ENCODE results near the gene YES1.
"Not testable (repeated sequence)": the region's sequence is repeated elsewhere in the genome, so short reads cannot be mapped to it uniquely, and the experiment has no call there.

The YES1 gene

DNA sequence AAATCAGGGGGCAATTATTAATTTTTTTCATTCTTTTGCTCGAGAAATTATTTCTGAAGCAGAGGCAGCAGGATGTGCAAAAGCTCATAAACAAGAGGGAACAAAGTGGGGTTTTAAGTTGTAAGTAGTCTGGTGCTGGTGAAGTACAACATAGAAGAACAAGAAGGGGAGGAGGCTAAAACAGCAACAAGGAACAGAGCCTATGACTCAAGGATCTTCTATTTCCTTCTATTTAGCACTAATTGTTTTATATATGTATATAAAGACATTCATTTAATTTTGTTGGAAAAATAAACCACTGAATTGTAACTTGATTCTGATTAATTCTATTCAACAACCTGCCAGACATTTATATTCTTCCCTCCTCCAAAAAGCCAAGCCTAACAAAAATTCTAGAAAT is 35.0 kb downstream of the YES1 start:
- Histone ChIP-seq H3K4me3 (ENCODE audit: low read depth, low read length, poor library complexity, severe bottlenecking) (no peak overlapping the region), H3K9ac (ENCODE audit: low read length) (no peak overlapping the region), H3K4me2 (ENCODE audit: low read length) (no peak overlapping the region), H3K36me3 (ENCODE audit: insufficient read depth, low read length) (no peaks in the 10 kb centered on the region), H3F3A (ENCODE audit: insufficient read depth, low read length) (no peaks in the 10 kb centered on the region), H3K4me1 (ENCODE audit: insufficient read depth, low read length, severe bottlenecking) (no peaks in the 10 kb centered on the region), H3K27ac (ENCODE audit: low read depth, low read length, poor library complexity, severe bottlenecking) (no peak overlapping the region), H3K9me2 (ENCODE audit: low read depth, low read length) (no peaks in the 10 kb centered on the region), H2AFZ (ENCODE audit: low read length) (no peak overlapping the region), H4K20me1 (ENCODE audit: insufficient read depth, low read length) (no peaks in the 10 kb centered on the region), H3K27me3 (ENCODE audit: insufficient read depth, low read length) (no peaks in the 10 kb centered on the region), H3K9me3 (ENCODE audit: low read length) (no peaks in the 10 kb centered on the region), H3K79me2 (ENCODE audit: insufficient read depth, low read length) (no peaks in the 10 kb centered on the region)
- TF ChIP-seq EZH2 (IDR thresholded peaks at IDR 0.05; ENCODE audit: borderline replicate concordance, low read length), result no peak
- TF ChIP-seq, protein P1, sequence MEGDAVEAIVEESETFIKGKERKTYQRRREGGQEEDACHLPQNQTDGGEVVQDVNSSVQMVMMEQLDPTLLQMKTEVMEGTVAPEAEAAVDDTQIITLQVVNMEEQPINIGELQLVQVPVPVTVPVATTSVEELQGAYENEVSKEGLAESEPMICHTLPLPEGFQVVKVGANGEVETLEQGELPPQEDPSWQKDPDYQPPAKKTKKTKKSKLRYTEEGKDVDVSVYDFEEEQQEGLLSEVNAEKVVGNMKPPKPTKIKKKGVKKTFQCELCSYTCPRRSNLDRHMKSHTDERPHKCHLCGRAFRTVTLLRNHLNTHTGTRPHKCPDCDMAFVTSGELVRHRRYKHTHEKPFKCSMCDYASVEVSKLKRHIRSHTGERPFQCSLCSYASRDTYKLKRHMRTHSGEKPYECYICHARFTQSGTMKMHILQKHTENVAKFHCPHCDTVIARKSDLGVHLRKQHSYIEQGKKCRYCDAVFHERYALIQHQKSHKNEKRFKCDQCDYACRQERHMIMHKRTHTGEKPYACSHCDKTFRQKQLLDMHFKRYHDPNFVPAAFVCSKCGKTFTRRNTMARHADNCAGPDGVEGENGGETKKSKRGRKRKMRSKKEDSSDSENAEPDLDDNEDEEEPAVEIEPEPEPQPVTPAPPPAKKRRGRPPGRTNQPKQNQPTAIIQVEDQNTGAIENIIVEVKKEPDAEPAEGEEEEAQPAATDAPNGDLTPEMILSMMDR (IDR thresholded peaks at IDR 0.05; ENCODE audit: low read length), result no peak

DNA sequence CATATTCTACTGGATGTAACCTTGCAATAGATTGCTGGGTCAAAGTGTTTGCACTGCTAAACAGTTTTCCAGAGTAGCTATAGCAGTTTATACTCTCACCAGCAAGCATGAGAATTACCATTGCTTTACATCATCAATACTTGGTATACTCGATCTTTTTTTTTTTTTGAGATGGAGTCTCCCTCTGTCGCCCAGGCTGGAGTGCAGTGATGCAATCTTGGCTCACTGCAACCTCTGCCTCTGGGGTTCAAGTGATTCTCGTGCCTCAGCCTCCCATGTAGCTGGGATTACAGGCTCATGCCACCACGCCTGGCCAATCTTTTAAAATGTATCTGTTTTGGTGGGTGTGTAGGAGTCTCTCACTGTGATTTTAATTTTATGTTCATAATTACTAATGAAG is 36.0 kb downstream of the YES1 start:
- not testable (repeated sequence) for H3K36me3 ChIP-seq (ENCODE audit: insufficient read depth, low read length); H3K9me3 ChIP-seq (ENCODE audit: low read length); H3K4me3 ChIP-seq (ENCODE audit: low read depth, low read length, poor library complexity, severe bottlenecking); H3K9me2 ChIP-seq (ENCODE audit: low read depth, low read length); H3K4me1 ChIP-seq (ENCODE audit: insufficient read depth, low read length, severe bottlenecking); H3K27me3 ChIP-seq (ENCODE audit: insufficient read depth, low read length); H3K79me2 ChIP-seq (ENCODE audit: insufficient read depth, low read length); H3K27ac ChIP-seq (ENCODE audit: low read depth, low read length, poor library complexity, severe bottlenecking); H3K9ac ChIP-seq (ENCODE audit: low read length); H3K4me2 ChIP-seq (ENCODE audit: low read length); H3F3A ChIP-seq (ENCODE audit: insufficient read depth, low read length); H2AFZ ChIP-seq (ENCODE audit: low read length); H4K20me1 ChIP-seq (ENCODE audit: insufficient read depth, low read length)

DNA sequence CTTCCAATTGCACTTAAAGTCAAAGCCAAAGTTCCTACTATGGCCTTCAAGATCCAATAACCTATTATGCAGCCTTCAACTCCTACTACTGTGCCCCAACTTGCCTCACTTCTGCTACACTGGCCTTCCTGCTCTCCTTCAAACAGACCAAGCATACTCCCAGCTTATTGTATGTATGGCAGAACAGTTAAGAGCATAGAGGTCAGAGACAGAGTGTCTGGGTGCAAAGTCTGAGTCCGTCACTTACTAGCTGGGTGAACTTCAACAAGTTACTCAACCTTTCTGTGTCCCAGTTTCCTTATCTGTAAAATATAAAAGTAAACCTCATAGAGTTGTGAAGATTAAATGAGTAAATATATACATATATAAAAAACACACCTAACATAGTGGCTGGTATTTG is 37.2 kb downstream of the YES1 start:
- Histone ChIP-seq H2AFZ (ENCODE audit: low read length) (no peak overlapping the region), H3K79me2 (ENCODE audit: insufficient read depth, low read length) (no peaks in the 10 kb centered on the region), H3K4me1 (ENCODE audit: insufficient read depth, low read length, severe bottlenecking) (no peaks in the 10 kb centered on the region), H3K9ac (ENCODE audit: low read length) (no peak overlapping the region), H3K9me2 (ENCODE audit: low read depth, low read length) (no peaks in the 10 kb centered on the region), H3K9me3 (ENCODE audit: low read length) (no peaks in the 10 kb centered on the region), H3K27ac (ENCODE audit: low read depth, low read length, poor library complexity, severe bottlenecking) (no peak overlapping the region), H3F3A (ENCODE audit: insufficient read depth, low read length) (no peaks in the 10 kb centered on the region), H3K4me3 (ENCODE audit: low read depth, low read length, poor library complexity, severe bottlenecking) (no peak overlapping the region), H3K4me2 (ENCODE audit: low read length) (no peak overlapping the region), H3K36me3 (ENCODE audit: insufficient read depth, low read length) (no peaks in the 10 kb centered on the region), H4K20me1 (ENCODE audit: insufficient read depth, low read length) (no peaks in the 10 kb centered on the region), H3K27me3 (ENCODE audit: insufficient read depth, low read length) (no peaks in the 10 kb centered on the region)
- TF ChIP-seq EZH2 (IDR thresholded peaks at IDR 0.05; ENCODE audit: borderline replicate concordance, low read length), result no peak
- TF ChIP-seq, protein P1 (IDR thresholded peaks at IDR 0.05; ENCODE audit: low read length), result no peak

DNA sequence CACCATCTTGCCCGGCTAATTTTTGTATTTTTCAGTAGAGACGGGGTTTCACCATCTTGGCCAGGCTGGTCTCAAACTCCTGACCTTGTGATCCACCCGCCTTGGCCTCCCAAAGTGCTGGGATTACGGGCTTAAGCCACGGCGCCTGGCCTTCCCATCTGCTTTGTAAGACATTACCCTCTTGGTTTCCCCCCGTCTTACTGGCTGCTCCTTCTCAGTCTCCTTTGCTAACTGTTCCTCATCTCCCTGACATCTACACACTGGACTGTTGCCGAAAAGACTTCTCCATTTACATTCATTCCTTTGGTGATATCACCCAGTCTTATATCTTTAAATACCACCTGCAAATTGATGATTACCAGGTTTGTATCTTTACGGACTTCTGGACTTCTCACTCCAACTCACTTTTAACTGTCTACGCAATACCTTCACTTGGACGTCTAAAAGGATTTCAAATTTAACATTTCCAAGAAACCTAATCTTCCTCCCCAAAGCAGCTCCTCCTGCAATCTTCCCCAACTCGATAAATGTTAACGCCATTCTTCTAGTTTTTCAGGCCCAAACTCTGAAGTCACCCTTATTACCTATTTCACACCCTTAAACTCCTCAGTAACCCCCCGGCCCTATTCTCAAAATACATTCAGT is 37.9 kb downstream of the YES1 start:
- no peaks in the 10 kb centered on the region for H3K9me3 ChIP-seq (ENCODE audit: low read length)
- H3K79me2 ChIP-seq (ENCODE audit: insufficient read depth, low read length), result no peaks in the 10 kb centered on the region
- no peaks in the 10 kb centered on the region for H3K4me1 ChIP-seq (ENCODE audit: insufficient read depth, low read length, severe bottlenecking)

More for the DNA sequence above, 37.9 kb downstream of the YES1 start:
- no peak overlapping the region for H3K4me3 ChIP-seq (ENCODE audit: low read depth, low read length, poor library complexity, severe bottlenecking)
- H3K36me3 ChIP-seq (ENCODE audit: insufficient read depth, low read length), result no peaks in the 10 kb centered on the region
- H3K9ac ChIP-seq (ENCODE audit: low read length), result no peak overlapping the region
- no peaks in the 10 kb centered on the region for H3F3A ChIP-seq (ENCODE audit: insufficient read depth, low read length)
- H3K4me2 ChIP-seq (ENCODE audit: low read length), result no peak overlapping the region
- no peaks in the 10 kb centered on the region for H3K9me2 ChIP-seq (ENCODE audit: low read depth, low read length)
- no peak overlapping the region for H3K27ac ChIP-seq (ENCODE audit: low read depth, low read length, poor library complexity, severe bottlenecking)
- no peak overlapping the region for H2AFZ ChIP-seq (ENCODE audit: low read length)
- H4K20me1 ChIP-seq (ENCODE audit: insufficient read depth, low read length), result no peaks in the 10 kb centered on the region
- TF ChIP-seq, protein P1 (IDR thresholded peaks at IDR 0.05; ENCODE audit: low read length), result no peak
- no peak for TF ChIP-seq EZH2 (IDR thresholded peaks at IDR 0.05; ENCODE audit: borderline replicate concordance, low read length)
- no peaks in the 10 kb centered on the region for H3K27me3 ChIP-seq (ENCODE audit: insufficient read depth, low read length)
